H9 (cell line): Measurements from ENCODE around the gene METTL9. TPM values are rescaled to one million over a fixed set of nuclear protein-coding genes. Genes with fewer than 3 reads are reported as not detected.

Experiments used
- DNase-seq: peaks from one replicate; pipeline ENCODE4 v3.0.0-alpha.2; 2017
- H2AFZ ChIP-seq: one replicate; pipeline ENCODE4 v1.6.1; 2013; ENCODE audit warnings: mild to moderate bottlenecking, low read length, control low read depth, moderate library complexity
- H2AK5ac ChIP-seq: 2 replicates; pipeline ENCODE4 v1.6.1; 2013; ENCODE audit warnings: low read length, control low read depth, mixed read lengths; ENCODE audit not compliant: insufficient read length
- H2BK120ac ChIP-seq: one replicate; pipeline ENCODE4 v1.6.1; 2013; ENCODE audit warnings: low read depth, mild to moderate bottlenecking, low read length, control low read depth, inconsistent platforms; ENCODE audit not compliant: poor library complexity, severe bottlenecking
- H2BK12ac ChIP-seq: 2 replicates; pipeline ENCODE4 v1.6.1; 2013; ENCODE audit warnings: low read length, control low read depth, mixed read lengths, low read depth; ENCODE audit not compliant: insufficient read length
- H2BK15ac ChIP-seq: 2 replicates; pipeline ENCODE4 v1.6.1; 2013; ENCODE audit warnings: low read depth, low read length, control low read depth
- H2BK20ac ChIP-seq: one replicate; pipeline ENCODE4 v1.6.1; 2013; ENCODE audit warnings: low read depth, mild to moderate bottlenecking, low read length, control low read depth, inconsistent platforms; ENCODE audit not compliant: poor library complexity, severe bottlenecking
- H2BK5ac ChIP-seq: 2 replicates; pipeline ENCODE4 v1.6.1; 2013; ENCODE audit warnings: low read length, control low read depth, mixed read lengths; ENCODE audit not compliant: insufficient read length
- H3K14ac ChIP-seq: 2 replicates; pipeline ENCODE4 v1.6.1; 2013; ENCODE audit warnings: low read length, control low read depth; ENCODE audit not compliant: insufficient read depth
- H3K18ac ChIP-seq: 2 replicates; pipeline ENCODE4 v1.6.1; 2013; ENCODE audit warnings: low read depth, mild to moderate bottlenecking, mixed read lengths, low read length, control low read depth; ENCODE audit not compliant: insufficient read length
- H3K23ac ChIP-seq: 2 replicates; pipeline ENCODE4 v1.6.1; 2013; ENCODE audit warnings: low read length, control low read depth, mixed read lengths, low read depth; ENCODE audit not compliant: insufficient read length
- H3K23me2 ChIP-seq: 2 replicates; pipeline ENCODE4 v1.6.1; 2013; ENCODE audit warnings: low read depth, mild to moderate bottlenecking, mixed read lengths, low read length, control low read depth; ENCODE audit not compliant: insufficient read length, poor library complexity, severe bottlenecking
- H3K27ac ChIP-seq: 2 replicates; pipeline ENCODE4 v1.5.1; 2013; ENCODE audit warnings: low read length, control low read depth, mixed read lengths, low read depth; ENCODE audit not compliant: insufficient read length
- H3K27me3 ChIP-seq: 2 replicates; pipeline ENCODE4 v1.6.1; 2013; ENCODE audit warnings: low read length, control low read depth, inconsistent platforms; ENCODE audit not compliant: insufficient read depth
- H3K4ac ChIP-seq: 2 replicates; pipeline ENCODE4 v1.6.1; 2013; ENCODE audit warnings: low read depth, mild to moderate bottlenecking, control low read depth, inconsistent platforms, low read length, moderate library complexity
- H3K4me1 ChIP-seq: 2 replicates; pipeline ENCODE4 v1.6.1; 2013; ENCODE audit warnings: low read length, control low read depth, inconsistent platforms; ENCODE audit not compliant: insufficient read depth
- H3K4me2 ChIP-seq: 2 replicates; pipeline ENCODE4 v1.6.1; 2013; ENCODE audit warnings: low read length, control low read depth, mixed read lengths; ENCODE audit not compliant: insufficient read length, insufficient read depth
- H3K56ac ChIP-seq: 2 replicates; pipeline ENCODE4 v1.6.1; 2013; ENCODE audit warnings: low read depth, mild to moderate bottlenecking, mixed read lengths, low read length, control low read depth; ENCODE audit not compliant: insufficient read length
- H3K79me1 ChIP-seq: 2 replicates; pipeline ENCODE4 v1.6.1; 2013; ENCODE audit warnings: low read depth, mild to moderate bottlenecking, moderate library complexity, low read length, control low read depth, inconsistent platforms; ENCODE audit not compliant: insufficient read depth, poor library complexity, severe bottlenecking
- H3K79me2 ChIP-seq: 2 replicates; pipeline ENCODE4 v1.6.1; 2013; ENCODE audit warnings: low read length, control low read depth, inconsistent platforms; ENCODE audit not compliant: insufficient read depth
- H3K9ac ChIP-seq: 2 replicates; pipeline ENCODE4 v1.6.1; 2013; ENCODE audit warnings: low read length, control low read depth, mixed read lengths; ENCODE audit not compliant: insufficient read length; ENCODE audit errors: extremely low read depth
- H3K9me3 ChIP-seq: one replicate; pipeline ENCODE4 v1.6.1; 2013; ENCODE audit warnings: low read depth, low read length, inconsistent platforms; ENCODE audit not compliant: control insufficient read depth
- H3T11ph ChIP-seq: one replicate; pipeline ENCODE4 v1.6.1; 2013; ENCODE audit warnings: mild to moderate bottlenecking, low read length, control low read depth, inconsistent platforms
- H4K20me1 ChIP-seq: one replicate; pipeline ENCODE4 v1.6.1; 2013; ENCODE audit not compliant: control insufficient read depth, insufficient read length, insufficient read depth
- H4K5ac ChIP-seq: 2 replicates; pipeline ENCODE4 v1.6.1; 2013; ENCODE audit warnings: low read depth, mild to moderate bottlenecking, mixed read lengths, low read length, control low read depth; ENCODE audit not compliant: insufficient read length
- H4K8ac ChIP-seq: replicated peaks from 2 replicates; pipeline ENCODE4 v1.6.1; 2013; ENCODE audit warnings: low read length, control low read depth, mixed read lengths, low read depth; ENCODE audit not compliant: insufficient read length
- H4K91ac ChIP-seq: 2 replicates; pipeline ENCODE4 v1.6.1; 2013; ENCODE audit warnings: low read depth, mild to moderate bottlenecking, moderate library complexity, mixed read lengths, low read length, control low read depth; ENCODE audit not compliant: insufficient read length
- H3K27ac Mint-ChIP-seq, 3 experiments: 2 replicates in 2 of 3; 3 replicates in 1 of 3; pipeline ENCODE4 v1.8.0; 2020 to 2021; ENCODE audit warnings: mixed read lengths in 3 of 3, mild to moderate bottlenecking in 1 of 3, moderate library complexity in 1 of 3
- H3K27me3 Mint-ChIP-seq: 2 replicates; pipeline ENCODE4 v1.8.0; 2021; ENCODE audit warnings: low read depth, mild to moderate bottlenecking, moderate library complexity, mixed read lengths
- H3K36me3 Mint-ChIP-seq, 3 experiments: 2 replicates in 2 of 3; 3 replicates in 1 of 3; pipeline ENCODE4 v1.8.0; 2020 to 2021; ENCODE audit warnings: low read depth in 3 of 3, mixed read lengths in 3 of 3; ENCODE audit not compliant: insufficient read depth in 1 of 3
- H3K4me1 Mint-ChIP-seq, 2 experiments: 2 replicates each; pipeline ENCODE4 v1.8.0; 2020; ENCODE audit warnings: mixed read lengths in 2 of 2
- H3K4me3 Mint-ChIP-seq, 2 experiments: 2 replicates in 1 of 2; 3 replicates in 1 of 2; pipeline ENCODE4 v1.8.0; 2020 to 2021; ENCODE audit warnings: mild to moderate bottlenecking in 2 of 2, mixed read lengths in 2 of 2, moderate library complexity in 1 of 2
- H3K9me3 Mint-ChIP-seq, 2 experiments: 2 replicates in 1 of 2; 3 replicates in 1 of 2; pipeline ENCODE4 v1.8.0; 2020; ENCODE audit warnings: mild to moderate bottlenecking in 2 of 2, mixed read lengths in 2 of 2, moderate library complexity in 1 of 2
- WGBS: extraction: QIAGEN DNeasy Blood & Tissue Kit; methylation state at CpG from one replicate; pipeline ENCODE4 v1.1.7; 2013; ENCODE audit warnings: missing lambda C conversion rate, low lambda C conversion rate, mixed read lengths; ENCODE audit not compliant: insufficient read length; ENCODE audit errors: extremely low coverage; 5-methylcytosine and 5-hydroxymethylcytosine counted together
- total RNA-seq: library from RNA; stranded (reverse); gene quantifications from 2 replicates; pipeline ENCODE4 v1.2.1, GENCODE V29; 2021
- TF ChIP-seq, protein P1 (sequence below): fragments of 200-600 bp; sonication (generic); conservative IDR thresholded peaks from 3 replicates; pipeline ENCODE4 v1.8.0; 2021; ENCODE audit warnings: antibody characterized with exemption, mild to moderate bottlenecking

METTL9 gene
- total RNA-seq, 1 experiment from 2014 or later, result 108 TPM

DNA sequence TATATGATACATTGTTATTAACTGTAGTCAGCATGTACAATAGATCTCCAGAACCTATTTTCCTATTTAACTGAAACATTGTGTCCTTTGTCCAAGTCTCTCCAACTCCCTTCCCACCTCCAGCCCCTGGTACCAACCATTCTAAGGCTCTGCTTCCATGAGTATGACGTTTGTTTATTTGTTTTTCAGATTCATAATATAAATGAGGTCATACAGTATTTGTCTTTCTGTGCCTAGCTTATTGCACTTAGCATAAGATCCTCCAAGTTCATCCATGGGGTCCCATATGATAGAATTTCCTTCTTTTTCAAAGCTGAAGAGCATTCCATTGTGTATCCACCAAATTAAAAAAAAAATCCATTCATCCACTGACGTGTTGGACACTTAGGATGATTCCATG lies 103.8 kb downstream of the METTL9 start:
- Histone ChIP-seq H3K56ac (no peak overlapping the region), H3K4ac (no peak overlapping the region), H4K8ac (no peak overlapping the region), H2BK15ac (no peak overlapping the region), H3K27me3 (no peaks in the 10 kb centered on the region), H2AK5ac (no peak overlapping the region), H3K23me2 (no peaks in the 10 kb centered on the region), H2BK120ac (no peak overlapping the region), H3K18ac (no peak overlapping the region), H4K91ac (no peak overlapping the region), H2BK20ac (no peak overlapping the region), H4K20me1 (no peaks in the 10 kb centered on the region), H3K79me1 (no peaks in the 10 kb centered on the region), H4K5ac (no peak overlapping the region), H3T11ph (no peak overlapping the region), H3K23ac (no peak overlapping the region), H2BK5ac (no peak overlapping the region), H3K9ac (no peak overlapping the region), H3K4me2 (no peak overlapping the region), H2AFZ (no peak overlapping the region), H3K9me3 (no peaks in the 10 kb centered on the region), H3K4me1 (peaks cover 2% of the 10 kb centered on the region; the same call in 1 of the 2 replicates), H3K14ac (no peak overlapping the region), H3K27ac (no peak overlapping the region), H3K79me2 (no peaks in the 10 kb centered on the region), H2BK12ac (no peak overlapping the region)
- H3K4me3 Mint-ChIP-seq, result no peak overlapping the region
- no peaks in the 10 kb centered on the region for H3K27me3 Mint-ChIP-seq
- H3K36me3 Mint-ChIP-seq, result no peaks in the 10 kb centered on the region
- TF ChIP-seq, protein P1, sequence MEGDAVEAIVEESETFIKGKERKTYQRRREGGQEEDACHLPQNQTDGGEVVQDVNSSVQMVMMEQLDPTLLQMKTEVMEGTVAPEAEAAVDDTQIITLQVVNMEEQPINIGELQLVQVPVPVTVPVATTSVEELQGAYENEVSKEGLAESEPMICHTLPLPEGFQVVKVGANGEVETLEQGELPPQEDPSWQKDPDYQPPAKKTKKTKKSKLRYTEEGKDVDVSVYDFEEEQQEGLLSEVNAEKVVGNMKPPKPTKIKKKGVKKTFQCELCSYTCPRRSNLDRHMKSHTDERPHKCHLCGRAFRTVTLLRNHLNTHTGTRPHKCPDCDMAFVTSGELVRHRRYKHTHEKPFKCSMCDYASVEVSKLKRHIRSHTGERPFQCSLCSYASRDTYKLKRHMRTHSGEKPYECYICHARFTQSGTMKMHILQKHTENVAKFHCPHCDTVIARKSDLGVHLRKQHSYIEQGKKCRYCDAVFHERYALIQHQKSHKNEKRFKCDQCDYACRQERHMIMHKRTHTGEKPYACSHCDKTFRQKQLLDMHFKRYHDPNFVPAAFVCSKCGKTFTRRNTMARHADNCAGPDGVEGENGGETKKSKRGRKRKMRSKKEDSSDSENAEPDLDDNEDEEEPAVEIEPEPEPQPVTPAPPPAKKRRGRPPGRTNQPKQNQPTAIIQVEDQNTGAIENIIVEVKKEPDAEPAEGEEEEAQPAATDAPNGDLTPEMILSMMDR, result no peak
- H3K9me3 Mint-ChIP-seq, result no peaks in the 10 kb centered on the region; a peak in 2 of 5 replicates
- no peak overlapping the region for H3K27ac Mint-ChIP-seq
- H3K4me1 Mint-ChIP-seq, result peaks cover 6 to 13% of the 10 kb centered on the region in 2 experiments
- no CpG with 5 or more reads among the region's 2 CpGs for WGBS
- DNase-seq, result no peak
